Fibroblast of skin of right biceps (primary cell): ENCODE results near the gene TTLL5.
A peak's percentile ranks its signal among the peaks of the same experiment; 100 is the strongest.

Experiments
- DNase-seq: peaks from one replicate; pipeline ENCODE4 v3.0.0-alpha.2; 2013

The TTLL5 gene

GRCh38 chr14:75702616-75703261 is 41.7 kb downstream of the TTLL5 start:
- peak; percentile 79 for DNase-seq

DNA sequence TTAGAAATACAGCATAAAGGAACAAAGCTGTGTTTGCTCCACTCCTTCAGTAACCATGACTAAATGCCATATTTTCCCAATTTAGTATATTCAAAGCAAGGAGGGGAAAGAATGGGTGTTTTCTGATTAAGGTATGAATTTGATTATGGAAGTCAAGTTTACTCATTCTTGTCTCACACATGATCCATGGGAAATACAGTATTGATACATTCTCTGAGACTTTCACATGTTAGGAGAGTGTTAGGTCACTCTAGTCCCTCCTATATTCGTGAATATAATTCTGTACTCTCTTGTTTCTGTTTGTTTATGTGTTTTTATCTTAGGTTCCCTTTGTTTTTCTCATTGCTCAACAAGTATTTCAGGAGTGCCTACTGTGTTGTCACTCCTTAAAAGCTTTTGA is 42.4 kb downstream of the TTLL5 start:
- no peak for DNase-seq

DNA sequence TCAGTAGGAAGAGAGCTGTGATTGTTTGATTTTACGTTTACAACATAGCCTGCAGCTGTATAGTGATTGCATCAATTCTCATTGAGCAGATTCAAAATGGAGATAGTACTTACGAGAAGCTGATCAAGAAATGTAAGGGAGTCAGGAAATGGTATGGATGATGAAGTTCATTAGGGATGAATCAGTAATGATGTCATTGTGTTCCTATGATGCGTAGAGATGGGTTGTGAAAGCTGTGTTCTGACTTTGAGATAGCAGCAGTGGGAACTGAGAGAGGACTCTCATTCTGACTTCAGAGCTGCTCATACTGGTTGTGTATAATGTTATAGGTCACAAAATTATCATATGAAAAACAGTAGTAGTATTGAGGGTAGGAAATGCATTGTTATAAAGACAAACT is 44.0 kb downstream of the TTLL5 start:
- DNase-seq: no peak

- peak; percentile 72 for DNase-seq
Measured at GRCh38 chr14:75709207-75709812, 48.3 kb downstream of the TTLL5 start.

DNA sequence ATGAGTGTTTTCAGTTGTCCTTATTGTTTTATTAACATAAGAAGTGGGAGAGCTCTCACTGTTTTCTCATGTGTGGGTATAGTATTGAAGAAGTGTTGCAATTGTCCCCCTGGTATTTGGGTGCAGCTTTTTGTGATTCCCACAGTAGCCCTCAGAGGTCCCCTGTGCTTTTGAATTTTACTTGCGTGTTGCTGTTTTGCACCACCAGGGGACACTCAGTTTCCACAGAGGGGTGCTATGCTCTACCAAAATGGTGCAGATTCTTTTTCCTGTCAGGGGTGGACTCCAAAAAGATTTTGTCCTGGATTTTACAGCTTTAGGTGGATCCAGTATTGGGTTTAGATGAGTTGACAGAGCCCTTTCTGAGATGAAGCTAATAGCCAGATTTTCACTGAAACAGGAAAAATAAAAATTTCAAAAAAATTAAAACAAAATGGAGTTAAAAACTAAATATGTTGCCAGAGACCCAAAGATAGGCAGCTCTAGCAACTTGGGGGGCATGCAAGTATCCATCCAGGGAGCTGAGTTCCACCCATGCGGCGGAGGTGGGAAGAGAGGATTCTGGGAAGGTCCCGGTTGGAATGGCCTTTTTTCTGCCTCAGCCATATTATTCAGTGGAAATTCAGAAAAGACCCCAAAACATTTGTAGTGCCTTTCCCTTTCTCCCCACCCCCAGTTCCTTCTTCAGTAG is 50.2 kb downstream of the TTLL5 start:
- DNase-seq: peak; percentile 74

DNA sequence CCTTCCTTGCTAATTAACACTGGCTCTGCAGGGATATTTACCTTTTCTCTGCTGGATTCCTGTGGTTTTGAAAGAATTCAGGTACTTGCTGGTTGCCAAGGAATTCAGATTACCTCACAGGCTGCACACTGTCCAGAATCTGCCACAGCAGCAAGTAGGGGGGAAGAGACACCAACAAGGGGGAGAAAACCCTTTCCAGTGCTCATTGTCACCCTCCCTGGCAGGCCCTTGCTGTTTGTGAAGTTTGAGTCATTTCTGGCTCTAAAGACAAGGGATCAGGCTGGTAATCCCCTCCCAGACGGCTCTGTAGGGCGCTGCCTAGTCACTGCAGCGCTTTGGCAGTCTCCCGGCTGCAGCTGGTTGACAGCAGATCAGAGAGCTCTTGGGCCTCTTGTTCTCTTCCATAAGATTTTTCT is 50.8 kb downstream of the TTLL5 start:
- DNase-seq: peak; percentile 95

- DNase-seq: peak; percentile 23
Measured at GRCh38 chr14:75714991-75715390, 53.9 kb downstream of the TTLL5 start.

DNA sequence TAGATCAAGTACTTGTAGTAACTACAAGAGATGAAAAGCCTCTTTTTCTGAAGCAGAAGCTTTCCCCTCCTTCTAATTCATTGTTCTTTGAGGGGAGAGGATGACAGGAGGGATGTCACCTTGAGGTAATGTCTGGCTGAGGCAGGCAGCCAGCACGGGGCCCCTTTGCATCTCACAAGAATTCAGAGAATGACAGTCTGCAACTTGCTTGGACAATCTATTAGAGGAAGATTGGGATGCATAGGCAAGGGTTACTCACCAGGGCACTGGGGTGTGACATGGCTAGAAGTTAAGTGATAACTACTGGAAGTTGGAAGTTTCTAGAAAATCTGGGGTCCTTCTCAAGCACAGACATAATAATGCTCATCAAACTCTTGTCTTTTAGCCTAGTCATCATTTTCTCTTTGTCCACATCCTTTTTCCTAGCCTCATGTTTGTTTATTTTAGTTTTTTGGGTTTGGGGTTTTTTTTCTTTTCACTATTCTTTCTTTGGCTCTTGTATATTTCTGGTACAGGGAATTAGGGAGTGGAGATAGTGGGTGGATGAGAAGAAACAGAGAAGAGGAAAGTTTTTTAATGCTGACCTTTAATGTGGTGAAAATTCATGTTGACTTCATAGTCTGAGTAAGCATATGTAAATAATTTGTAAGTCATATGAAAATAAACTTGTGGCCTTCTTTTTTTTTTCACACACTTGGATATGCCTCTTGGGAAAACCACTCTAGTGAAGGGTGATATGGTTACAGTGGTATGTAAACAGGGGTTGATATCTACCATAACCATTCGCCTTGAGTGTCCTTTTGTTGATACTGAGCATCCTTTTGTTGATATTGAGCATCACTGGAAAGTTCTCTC is 55.1 kb downstream of the TTLL5 start:
- peak; percentile 73 for DNase-seq

GRCh38 chr14:75717729-75718128 is 56.7 kb downstream of the TTLL5 start:
- no peak for DNase-seq

DNA sequence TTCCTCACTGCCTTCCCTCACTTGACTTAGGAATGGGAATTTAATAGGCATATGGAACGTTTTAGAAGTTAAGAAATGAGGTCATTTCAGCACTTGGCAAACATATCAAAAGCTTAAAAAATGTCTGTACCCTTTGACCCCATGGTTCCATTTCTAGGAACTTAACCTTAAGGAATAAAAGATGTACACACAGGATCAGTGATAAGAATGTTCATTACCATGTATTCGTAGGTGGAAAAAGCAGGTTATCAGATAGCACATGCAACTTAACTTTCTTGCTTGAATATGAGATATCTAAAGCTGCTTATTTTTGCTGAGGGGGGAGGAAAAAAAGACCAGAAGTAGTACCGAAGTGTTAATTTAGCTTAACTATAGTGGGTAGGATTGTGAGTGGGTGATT is 57.2 kb downstream of the TTLL5 start:
- DNase-seq: no peak

- DNase-seq: no peak
Measured at GRCh38 chr14:75720116-75720515, 59.1 kb downstream of the TTLL5 start.

GRCh38 chr14:75720842-75721498 is 59.9 kb downstream of the TTLL5 start:
- peak; percentile 62 for DNase-seq

DNA sequence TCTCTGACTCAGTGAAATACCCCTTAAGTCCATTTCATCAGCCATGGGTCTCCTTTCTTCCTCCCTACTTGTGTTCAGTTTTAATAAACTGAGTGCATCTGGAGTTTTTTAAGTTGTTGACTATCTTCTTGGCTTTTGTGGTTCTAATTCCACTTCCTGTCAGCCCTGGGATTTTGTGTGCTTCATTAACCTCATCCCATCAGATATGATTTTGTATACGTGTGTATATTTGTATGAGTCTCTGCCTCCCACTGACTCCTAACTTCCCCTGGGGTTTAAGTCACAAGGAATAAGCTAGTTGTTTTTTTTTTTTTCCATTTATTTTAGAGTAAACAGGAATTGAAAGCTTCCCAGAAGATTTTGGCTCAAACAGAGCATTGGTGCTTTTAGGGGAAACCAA is 62.7 kb downstream of the TTLL5 start:
- no peak for DNase-seq

DNA sequence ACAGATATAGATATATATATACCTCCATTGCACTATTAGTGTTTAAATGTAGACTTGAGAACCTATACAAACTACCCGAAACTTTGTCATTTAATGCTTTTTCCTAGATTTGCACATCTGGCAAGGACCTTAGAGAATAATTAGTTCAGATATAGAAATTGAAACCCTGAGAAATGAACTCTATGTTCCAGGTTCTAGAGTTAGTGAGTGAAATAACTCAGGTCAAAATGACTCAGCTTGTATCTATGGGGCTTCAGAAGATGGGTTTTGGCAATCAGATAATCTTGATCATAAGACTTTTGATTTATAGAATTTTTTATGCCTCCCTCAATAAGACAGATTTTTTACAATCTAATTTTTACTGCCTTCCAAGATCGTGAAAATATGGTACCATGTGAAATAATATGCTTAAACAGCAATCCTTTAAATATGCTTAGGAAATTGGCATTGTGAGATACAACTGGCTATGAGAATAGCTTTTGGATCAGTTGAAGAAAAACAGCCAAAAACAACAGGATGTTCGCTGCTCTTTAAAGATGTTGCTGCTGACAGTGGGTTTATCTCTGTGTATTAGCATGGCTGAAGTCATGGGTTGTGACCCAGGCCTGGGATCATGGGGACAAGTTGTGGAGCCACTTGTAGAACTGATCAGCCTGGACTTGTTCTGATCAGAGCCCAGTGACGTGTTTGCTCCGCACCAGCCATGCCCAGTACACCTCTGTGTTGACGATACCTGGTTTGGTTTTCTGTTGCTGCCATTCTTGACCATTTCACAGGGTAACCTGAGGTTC is 63.6 kb downstream of the TTLL5 start:
- no peak for DNase-seq

- DNase-seq: peak; percentile 8
Measured at GRCh38 chr14:75725481-75725880, 64.4 kb downstream of the TTLL5 start.

- DNase-seq: no peak
Measured at GRCh38 chr14:75726321-75726720, 65.3 kb downstream of the TTLL5 start.

- DNase-seq: no peak
Measured at GRCh38 chr14:75727124-75727523, 66.1 kb downstream of the TTLL5 start.

- DNase-seq: no peak
Measured at GRCh38 chr14:75732888-75733287, 71.8 kb downstream of the TTLL5 start.

DNA sequence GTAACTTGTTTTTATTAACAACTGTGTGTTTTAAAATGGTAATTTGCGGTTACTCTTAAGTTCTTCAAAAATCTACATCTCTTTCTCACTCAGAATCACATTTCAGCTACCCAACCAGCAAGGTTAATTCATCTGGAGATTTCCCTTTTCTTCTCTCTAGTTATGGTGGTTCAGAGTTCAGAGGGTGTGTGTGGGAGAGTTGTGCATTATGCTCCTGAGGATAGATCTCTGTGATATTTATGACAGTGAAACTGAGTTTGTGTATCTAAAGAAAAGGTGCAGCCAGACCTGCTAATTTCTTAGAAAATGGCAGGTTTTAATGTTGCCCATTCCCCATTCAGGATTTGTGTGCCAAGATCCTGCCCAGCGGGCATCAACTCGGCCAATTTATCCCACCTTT is 73.8 kb downstream of the TTLL5 start:
- no peak for DNase-seq

- DNase-seq: no peak
Measured at GRCh38 chr14:75736845-75737485, 75.9 kb downstream of the TTLL5 start.

DNA sequence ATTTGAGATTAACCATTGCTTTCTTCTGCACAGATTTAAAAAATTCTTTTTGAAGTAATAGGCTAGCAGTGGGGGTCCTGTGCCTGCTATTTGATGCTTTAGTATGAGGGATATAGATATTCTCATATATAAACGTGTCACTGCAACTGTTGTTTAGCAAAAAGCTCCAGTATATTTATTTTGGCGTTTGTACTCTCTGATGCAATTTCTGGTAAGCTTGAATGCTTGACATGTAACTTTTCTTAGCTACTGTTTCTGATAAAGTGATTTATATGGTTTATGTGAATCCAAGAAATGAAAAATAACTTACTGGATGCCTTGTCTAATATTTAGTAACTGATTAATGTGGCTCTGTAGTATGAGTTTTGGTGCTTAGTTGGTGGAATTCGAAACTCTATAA is 77.1 kb downstream of the TTLL5 start:
- peak; percentile 19 for DNase-seq
